Mononuclear cell (primary cell): ENCODE results near the gene DPP8. TPM values are rescaled to one million over a fixed set of nuclear protein-coding genes. Genes with fewer than 3 reads are reported as not detected.
"Not testable (repeated sequence)": the region's sequence is repeated elsewhere in the genome, so short reads cannot be mapped to it uniquely, and the experiment has no call there.

Source experiments
- H3K27me3 ChIP-seq: 2 replicates; pipeline ENCODE4 v1.6.0; 2011; ENCODE audit warnings: low read length, control low read depth; ENCODE audit not compliant: insufficient read depth
- H3K4me1 ChIP-seq: 2 replicates; pipeline ENCODE4 v1.5.1; 2011; ENCODE audit warnings: mild to moderate bottlenecking, low read length, control low read depth; ENCODE audit not compliant: insufficient read depth
- H3K4me3 ChIP-seq: 2 replicates; pipeline ENCODE4 v1.5.1; 2011; ENCODE audit warnings: mild to moderate bottlenecking, low read length, moderate library complexity
- H3K9me3 ChIP-seq: 2 replicates; pipeline ENCODE4 v1.5.1; 2011; ENCODE audit warnings: low read depth, mild to moderate bottlenecking, control low read depth, low read length
- total RNA-seq: library from RNA; depleted of rRNA; stranded (reverse); fragments of >200 nt; gene quantifications from one replicate; pipeline ENCODE4 v1.2.3, GENCODE V29; 2012

The DPP8 gene
- total RNA-seq, 1 donor = 51.1 TPM

- Histone ChIP-seq H3K9me3 (no peaks in the 10 kb centered on the region), H3K4me1 (no peaks in the 10 kb centered on the region)
Observed at GRCh38 chr15:65484876-65485275, 32.6 kb downstream of the DPP8 start.

GRCh38 chr15:65476903-65477302 lies 40.6 kb downstream of the DPP8 start:
- Histone ChIP-seq H3K4me3 (no peak overlapping the region), H3K9me3 (no peaks in the 10 kb centered on the region), H3K4me1 (no peaks in the 10 kb centered on the region), H3K27me3 (no peaks in the 10 kb centered on the region)

More at GRCh38 chr15:65484876-65485275, 32.6 kb downstream of the DPP8 start:
- H3K4me3 ChIP-seq = no peak overlapping the region
- H3K27me3 ChIP-seq = no peaks in the 10 kb centered on the region

GRCh38 chr15:65470866-65471265 lies 46.6 kb downstream of the DPP8 start:
- H3K4me1 ChIP-seq = no peaks in the 10 kb centered on the region
- H3K4me3 ChIP-seq = no peak overlapping the region
- H3K9me3 ChIP-seq = no peaks in the 10 kb centered on the region
- H3K27me3 ChIP-seq = no peaks in the 10 kb centered on the region

GRCh38 chr15:65468229-65468909 lies 49.1 kb downstream of the DPP8 start:
- H3K27me3 ChIP-seq = no peaks in the 10 kb centered on the region
- H3K9me3 ChIP-seq = no peaks in the 10 kb centered on the region
- no peak overlapping the region for H3K4me3 ChIP-seq
- no peaks in the 10 kb centered on the region for H3K4me1 ChIP-seq

- Histone ChIP-seq H3K27me3 (no peaks in the 10 kb centered on the region), H3K9me3 (no peaks in the 10 kb centered on the region), H3K4me1 (no peaks in the 10 kb centered on the region), H3K4me3 (no peak overlapping the region)
Observed at GRCh38 chr15:65466901-65467300, 50.6 kb downstream of the DPP8 start.

- not testable (repeated sequence) for H3K4me1 ChIP-seq, H3K27me3 ChIP-seq, H3K9me3 ChIP-seq, H3K4me3 ChIP-seq
Observed at GRCh38 chr15:65463096-65463495, 54.4 kb downstream of the DPP8 start.

GRCh38 chr15:65460741-65461347 lies 56.6 kb downstream of the DPP8 start:
- Histone ChIP-seq H3K4me3 (no peak overlapping the region), H3K4me1 (no peaks in the 10 kb centered on the region), H3K27me3 (no peaks in the 10 kb centered on the region), H3K9me3 (no peaks in the 10 kb centered on the region)

- not testable (repeated sequence) for H3K4me1 ChIP-seq, H3K27me3 ChIP-seq
Observed at GRCh38 chr15:65455256-65455655, 62.2 kb downstream of the DPP8 start.

GRCh38 chr15:65451989-65452388 lies 65.5 kb downstream of the DPP8 start:
- Histone ChIP-seq H3K27me3 (no peaks in the 10 kb centered on the region), H3K9me3 (no peaks in the 10 kb centered on the region), H3K4me1 (no peaks in the 10 kb centered on the region), H3K4me3 (no peak overlapping the region)

More at GRCh38 chr15:65455256-65455655, 62.2 kb downstream of the DPP8 start:
- not testable (repeated sequence) for H3K4me3 ChIP-seq, H3K9me3 ChIP-seq

- no peaks in the 10 kb centered on the region for H3K9me3 ChIP-seq
- H3K4me1 ChIP-seq = no peaks in the 10 kb centered on the region
- no peaks in the 10 kb centered on the region for H3K27me3 ChIP-seq
- no peak overlapping the region for H3K4me3 ChIP-seq
Observed at GRCh38 chr15:65450556-65450955, 66.9 kb downstream of the DPP8 start.

GRCh38 chr15:65447145-65447544 lies 70.3 kb downstream of the DPP8 start:
- Histone ChIP-seq H3K9me3 (no peaks in the 10 kb centered on the region), H3K4me3 (no peak overlapping the region), H3K27me3 (no peaks in the 10 kb centered on the region), H3K4me1 (no peaks in the 10 kb centered on the region)

- H3K4me1 ChIP-seq = no peaks in the 10 kb centered on the region
- no peak overlapping the region for H3K4me3 ChIP-seq
- no peaks in the 10 kb centered on the region for H3K27me3 ChIP-seq
- no peaks in the 10 kb centered on the region for H3K9me3 ChIP-seq
Observed at GRCh38 chr15:65434201-65434600, 83.3 kb downstream of the DPP8 start.

- Histone ChIP-seq H3K4me1 (no peaks in the 10 kb centered on the region), H3K27me3 (no peaks in the 10 kb centered on the region), H3K4me3 (no peak overlapping the region), H3K9me3 (no peaks in the 10 kb centered on the region)
Observed at GRCh38 chr15:65431731-65432130, 85.8 kb downstream of the DPP8 start.

- Histone ChIP-seq H3K9me3 (no peaks in the 10 kb centered on the region), H3K4me1 (peaks cover 11% of the 10 kb centered on the region), H3K27me3 (peaks cover 24% of the 10 kb centered on the region), H3K4me3 (no peak overlapping the region)
Observed at GRCh38 chr15:65426216-65426853, 91.2 kb downstream of the DPP8 start.

- Histone ChIP-seq H3K9me3 (no peaks in the 10 kb centered on the region), H3K4me1 (peaks cover 14% of the 10 kb centered on the region), H3K27me3 (peaks cover 37% of the 10 kb centered on the region), H3K4me3 (no peak overlapping the region)
Observed at GRCh38 chr15:65424683-65425082, 92.8 kb downstream of the DPP8 start.
